Measurements from ENCODE around the gene SCYGR1.

The SCYGR1 gene

DNA sequence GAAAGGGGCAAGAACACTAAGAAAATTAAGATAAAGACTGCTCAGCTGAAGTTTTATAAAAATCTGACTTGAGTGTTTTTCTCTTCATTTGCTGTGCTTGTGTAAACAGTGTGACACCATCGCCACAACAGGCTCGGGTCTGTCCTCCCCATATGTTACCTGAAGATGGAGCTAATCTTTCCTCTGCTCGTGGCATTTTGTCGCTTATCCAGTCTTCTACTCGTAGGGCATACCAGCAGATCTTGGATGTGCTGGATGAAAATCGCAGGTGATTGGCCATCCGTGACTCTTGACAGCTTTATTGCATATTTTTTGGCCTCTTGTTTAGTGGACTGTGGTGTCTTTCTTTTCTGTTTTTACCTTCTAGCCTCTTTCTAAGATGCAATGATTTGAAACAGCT, 40.6 kb downstream of the SCYGR1 start:
- Histone ChIP-seq H3K4me3 (ENCODE audit: low read depth, low read length, poor library complexity, severe bottlenecking) (no peak overlapping the region), H3K4me1 (ENCODE audit: insufficient read depth, low read length, severe bottlenecking) (no peaks in the 10 kb centered on the region), H3K27me3 (ENCODE audit: insufficient read depth, low read length) (no peaks in the 10 kb centered on the region), H3K9me3 (ENCODE audit: low read length) (no peaks in the 10 kb centered on the region), H3K79me2 (ENCODE audit: insufficient read depth, low read length) (no peaks in the 10 kb centered on the region), H3K27ac (ENCODE audit: low read depth, low read length, poor library complexity, severe bottlenecking) (no peak overlapping the region), H3F3A (ENCODE audit: insufficient read depth, low read length) (no peaks in the 10 kb centered on the region), H3K9me2 (ENCODE audit: low read depth, low read length) (no peaks in the 10 kb centered on the region), H4K20me1 (ENCODE audit: insufficient read depth, low read length) (no peaks in the 10 kb centered on the region), H3K4me2 (ENCODE audit: low read length) (no peak overlapping the region), H3K9ac (ENCODE audit: low read length) (no peak overlapping the region), H3K36me3 (ENCODE audit: insufficient read depth, low read length) (peaks cover 65% of the 10 kb centered on the region), H2AFZ (ENCODE audit: low read length) (no peak overlapping the region)
- TF ChIP-seq, protein P1, sequence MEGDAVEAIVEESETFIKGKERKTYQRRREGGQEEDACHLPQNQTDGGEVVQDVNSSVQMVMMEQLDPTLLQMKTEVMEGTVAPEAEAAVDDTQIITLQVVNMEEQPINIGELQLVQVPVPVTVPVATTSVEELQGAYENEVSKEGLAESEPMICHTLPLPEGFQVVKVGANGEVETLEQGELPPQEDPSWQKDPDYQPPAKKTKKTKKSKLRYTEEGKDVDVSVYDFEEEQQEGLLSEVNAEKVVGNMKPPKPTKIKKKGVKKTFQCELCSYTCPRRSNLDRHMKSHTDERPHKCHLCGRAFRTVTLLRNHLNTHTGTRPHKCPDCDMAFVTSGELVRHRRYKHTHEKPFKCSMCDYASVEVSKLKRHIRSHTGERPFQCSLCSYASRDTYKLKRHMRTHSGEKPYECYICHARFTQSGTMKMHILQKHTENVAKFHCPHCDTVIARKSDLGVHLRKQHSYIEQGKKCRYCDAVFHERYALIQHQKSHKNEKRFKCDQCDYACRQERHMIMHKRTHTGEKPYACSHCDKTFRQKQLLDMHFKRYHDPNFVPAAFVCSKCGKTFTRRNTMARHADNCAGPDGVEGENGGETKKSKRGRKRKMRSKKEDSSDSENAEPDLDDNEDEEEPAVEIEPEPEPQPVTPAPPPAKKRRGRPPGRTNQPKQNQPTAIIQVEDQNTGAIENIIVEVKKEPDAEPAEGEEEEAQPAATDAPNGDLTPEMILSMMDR (IDR thresholded peaks at IDR 0.05; ENCODE audit: low read length) = no peak
- TF ChIP-seq EZH2 (IDR thresholded peaks at IDR 0.05; ENCODE audit: borderline replicate concordance, low read length) = no peak

GRCh38 chr2:227344231-227344630, 43.5 kb downstream of the SCYGR1 start:
- Histone ChIP-seq H3K79me2 (ENCODE audit: insufficient read depth, low read length) (no peaks in the 10 kb centered on the region), H3K9me2 (ENCODE audit: low read depth, low read length) (no peaks in the 10 kb centered on the region), H3K4me2 (ENCODE audit: low read length) (no peak overlapping the region), H2AFZ (ENCODE audit: low read length) (no peak overlapping the region), H3K4me3 (ENCODE audit: low read depth, low read length, poor library complexity, severe bottlenecking) (no peak overlapping the region), H3K36me3 (ENCODE audit: insufficient read depth, low read length) (peaks cover 55% of the 10 kb centered on the region), H3K27ac (ENCODE audit: low read depth, low read length, poor library complexity, severe bottlenecking) (no peak overlapping the region), H3K27me3 (ENCODE audit: insufficient read depth, low read length) (no peaks in the 10 kb centered on the region), H3K9me3 (ENCODE audit: low read length) (no peaks in the 10 kb centered on the region), H3K9ac (ENCODE audit: low read length) (no peak overlapping the region), H3K4me1 (ENCODE audit: insufficient read depth, low read length, severe bottlenecking) (no peaks in the 10 kb centered on the region), H4K20me1 (ENCODE audit: insufficient read depth, low read length) (no peaks in the 10 kb centered on the region), H3F3A (ENCODE audit: insufficient read depth, low read length) (no peaks in the 10 kb centered on the region)
- TF ChIP-seq EZH2 (IDR thresholded peaks at IDR 0.05; ENCODE audit: borderline replicate concordance, low read length) = no peak
- TF ChIP-seq, protein P1 (IDR thresholded peaks at IDR 0.05; ENCODE audit: low read length) = no peak

- Histone ChIP-seq H3K27me3 (ENCODE audit: insufficient read depth, low read length) (no peaks in the 10 kb centered on the region), H3K4me3 (ENCODE audit: low read depth, low read length, poor library complexity, severe bottlenecking) (no peak overlapping the region), H3K27ac (ENCODE audit: low read depth, low read length, poor library complexity, severe bottlenecking) (no peak overlapping the region)
Observed at GRCh38 chr2:227341553-227341952, 46.2 kb downstream of the SCYGR1 start.

More at GRCh38 chr2:227341553-227341952, 46.2 kb downstream of the SCYGR1 start:
- Histone ChIP-seq H3K9me3 (ENCODE audit: low read length) (no peaks in the 10 kb centered on the region), H3K9me2 (ENCODE audit: low read depth, low read length) (no peaks in the 10 kb centered on the region), H4K20me1 (ENCODE audit: insufficient read depth, low read length) (no peaks in the 10 kb centered on the region), H2AFZ (ENCODE audit: low read length) (no peak overlapping the region), H3K4me2 (ENCODE audit: low read length) (no peak overlapping the region), H3F3A (ENCODE audit: insufficient read depth, low read length) (no peaks in the 10 kb centered on the region), H3K36me3 (ENCODE audit: insufficient read depth, low read length) (peaks cover 47% of the 10 kb centered on the region), H3K9ac (ENCODE audit: low read length) (no peak overlapping the region), H3K4me1 (ENCODE audit: insufficient read depth, low read length, severe bottlenecking) (no peaks in the 10 kb centered on the region), H3K79me2 (ENCODE audit: insufficient read depth, low read length) (no peaks in the 10 kb centered on the region)
- TF ChIP-seq, protein P1 (IDR thresholded peaks at IDR 0.05; ENCODE audit: low read length) = no peak
- no peak for TF ChIP-seq EZH2 (IDR thresholded peaks at IDR 0.05; ENCODE audit: borderline replicate concordance, low read length)

All from OCI-LY1 (cell line).